NCI-H1930 (cell line): ENCODE measurements around the gene TDRKH.

Experiments
- DNase-seq, 2 experiments: peaks; one replicate each; lab custom pipeline; 2025; lab: John Stamatoyannopoulos, UW

TDRKH gene

GRCh38 chr1:151822404-151822803 lies 32.1 kb upstream of the TDRKH start:
- DNase-seq = no peak

DNA sequence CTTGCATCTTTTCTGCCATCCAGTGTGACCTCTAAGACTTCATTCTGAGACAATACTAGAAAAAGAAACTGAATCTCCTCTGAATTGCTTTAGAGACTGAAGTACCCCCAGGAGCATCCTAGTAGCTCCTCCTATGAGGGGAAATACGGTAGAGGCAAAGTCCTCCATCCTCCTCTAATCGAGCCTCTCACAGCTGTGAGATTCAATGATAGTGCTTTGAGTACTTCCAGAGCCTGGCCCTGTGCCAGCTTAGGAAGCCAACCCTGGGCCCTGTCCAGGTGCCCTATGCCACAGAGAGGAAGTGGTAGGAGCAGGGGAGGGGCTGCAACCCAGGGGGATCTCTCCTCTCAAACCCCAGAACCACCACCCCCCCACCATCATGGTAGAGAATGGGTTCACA lies 30.6 kb upstream of the TDRKH start:
- DNase-seq = no peak

GRCh38 chr1:151819976-151820623 lies 29.8 kb upstream of the TDRKH start:
- DNase-seq = no peak

DNA sequence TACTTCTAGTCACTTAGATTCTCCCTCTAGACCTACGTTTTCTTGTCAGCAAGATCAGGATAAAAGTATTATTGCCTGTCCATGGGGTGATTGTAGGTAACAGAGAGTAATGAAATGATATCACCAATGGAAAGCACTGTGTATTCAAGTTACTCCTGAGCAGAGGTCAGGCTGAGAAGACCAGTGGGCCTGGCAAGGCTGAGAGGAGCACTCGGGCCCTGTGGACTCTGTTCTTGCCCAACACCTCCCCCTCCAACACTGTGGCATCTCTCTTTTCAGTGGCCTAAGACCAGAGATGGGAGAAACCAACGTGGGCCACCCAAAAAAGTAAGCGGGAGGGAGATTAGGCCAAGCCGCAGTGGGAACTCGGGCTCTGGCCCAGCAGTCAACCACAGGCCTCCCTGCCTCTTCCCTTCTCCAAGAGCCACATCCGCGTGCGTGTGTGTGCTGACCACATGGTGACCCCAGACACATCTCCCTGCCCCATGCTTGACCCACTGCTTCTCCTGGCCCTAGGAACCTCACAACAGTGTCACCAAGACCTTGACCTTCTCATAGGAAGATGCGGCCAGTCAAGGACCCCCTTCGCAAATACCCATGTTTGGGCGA lies 29.0 kb upstream of the TDRKH start:
- no peak for DNase-seq

- no peak for DNase-seq
Observed at GRCh38 chr1:151817353-151817730, 27.0 kb upstream of the TDRKH start.

- no peak for DNase-seq
Observed at GRCh38 chr1:151816548-151817352, 26.4 kb upstream of the TDRKH start.

GRCh38 chr1:151815716-151816327 lies 25.5 kb upstream of the TDRKH start:
- no peak for DNase-seq

DNA sequence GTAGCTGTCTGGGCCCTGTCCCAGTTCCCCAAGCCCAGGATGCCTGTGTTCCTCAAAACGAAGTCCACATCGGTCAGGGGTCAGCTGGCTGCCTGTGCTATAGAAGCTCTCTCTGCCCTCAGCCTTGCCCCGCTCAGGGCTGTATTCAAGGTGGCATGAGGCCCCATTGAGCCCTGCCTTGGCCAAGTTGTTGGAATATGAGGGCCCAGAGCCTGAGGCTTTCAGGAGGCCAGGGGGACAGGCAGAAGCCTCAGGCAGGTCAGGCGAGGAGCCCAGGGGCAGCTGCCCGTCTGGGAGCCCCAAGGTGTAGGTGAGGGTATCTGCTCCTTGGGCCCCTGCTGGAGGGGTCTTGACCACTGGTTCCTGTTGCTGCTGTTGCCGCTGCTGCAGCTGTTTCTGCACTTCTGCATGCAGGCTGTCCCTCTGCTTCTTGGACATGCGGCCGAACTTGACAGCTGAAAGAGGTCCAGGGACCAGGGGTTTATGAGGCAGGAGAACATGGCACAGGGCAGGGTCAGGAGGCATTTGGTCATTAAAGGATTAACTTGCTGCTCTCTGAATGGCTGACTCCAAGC lies 24.8 kb upstream of the TDRKH start:
- no peak for DNase-seq

GRCh38 chr1:151814426-151814825 lies 24.1 kb upstream of the TDRKH start:
- no peak for DNase-seq

GRCh38 chr1:151813271-151813977 lies 23.1 kb upstream of the TDRKH start:
- DNase-seq = no peak

DNA sequence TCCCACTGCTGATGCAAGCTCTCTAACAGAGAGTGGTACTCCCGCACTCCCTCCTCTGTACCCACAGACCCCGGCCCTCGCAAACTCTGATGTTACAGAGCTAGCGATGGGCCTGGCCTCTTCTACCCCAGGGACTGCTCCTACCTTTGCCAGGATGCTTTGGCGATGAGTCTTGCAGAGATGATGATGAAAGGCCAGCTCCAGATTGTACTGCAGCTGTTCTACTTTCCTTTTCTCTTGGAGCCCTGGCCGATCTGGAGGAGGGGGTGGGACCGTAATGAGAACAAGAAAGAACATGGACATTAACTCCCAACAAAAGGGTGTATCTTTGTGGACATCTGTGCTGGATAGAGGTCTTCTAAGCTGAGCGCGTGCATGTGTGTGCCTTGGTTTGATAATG lies 20.9 kb upstream of the TDRKH start:
- DNase-seq = no peak

DNA sequence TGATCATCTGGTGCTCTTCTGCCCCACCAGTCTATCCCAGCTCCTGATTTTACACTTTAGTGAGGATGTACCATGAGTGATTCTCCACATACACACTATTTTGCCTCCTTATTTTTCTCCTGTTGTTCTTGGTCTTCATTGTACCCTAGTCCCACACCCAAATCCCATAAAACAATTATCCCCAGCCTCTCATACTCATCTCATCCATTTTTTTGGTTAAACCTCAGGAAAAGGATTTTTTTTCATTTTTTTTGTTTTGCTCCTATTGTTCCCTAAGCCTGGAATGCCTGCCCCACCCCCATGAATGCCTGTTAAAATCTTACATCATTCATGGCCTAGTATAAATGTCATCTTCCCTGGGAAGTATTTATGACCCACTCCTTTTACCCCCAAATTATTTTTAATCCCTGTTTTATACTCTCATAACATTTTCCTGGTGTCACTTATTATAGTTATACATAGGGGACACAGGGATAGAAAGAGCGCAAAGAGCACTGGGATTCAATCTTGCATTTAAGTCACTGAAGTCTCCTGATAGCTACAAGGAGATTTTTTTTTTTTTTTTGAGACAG lies 19.8 kb upstream of the TDRKH start:
- DNase-seq = no peak

DNA sequence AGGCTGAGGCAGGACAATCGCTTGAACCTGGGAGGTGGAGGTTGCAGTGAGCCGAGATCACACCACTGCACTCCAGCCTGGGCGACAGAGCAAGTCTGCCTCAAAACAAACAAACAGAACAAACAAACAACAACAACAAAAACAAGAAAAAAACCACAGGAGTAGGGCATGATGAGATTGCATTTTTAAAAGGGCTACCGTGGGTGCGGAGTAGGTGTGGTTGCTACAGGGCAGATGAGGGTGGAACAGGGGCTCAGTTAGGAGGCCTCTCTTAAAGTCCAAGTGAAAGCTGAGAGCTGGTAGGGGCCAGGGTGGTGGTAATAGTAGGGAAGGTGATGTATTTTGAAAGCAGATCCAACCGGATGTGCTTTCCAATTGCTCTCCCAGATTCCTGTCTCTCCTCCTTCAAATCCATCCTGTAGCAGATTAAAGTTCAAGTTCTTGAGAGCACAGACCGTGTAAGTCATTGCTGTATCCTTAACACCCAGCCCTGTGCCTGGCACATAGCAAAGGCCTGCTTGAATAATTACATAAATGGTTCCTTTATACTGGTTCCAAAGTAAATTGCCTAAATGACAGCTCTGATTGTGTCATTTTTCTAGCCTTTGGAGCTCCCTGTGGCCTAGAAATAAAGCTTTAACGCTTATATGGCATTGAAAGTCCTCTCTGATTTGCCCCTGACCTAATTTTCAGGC lies 19.1 kb upstream of the TDRKH start:
- no peak for DNase-seq

DNA sequence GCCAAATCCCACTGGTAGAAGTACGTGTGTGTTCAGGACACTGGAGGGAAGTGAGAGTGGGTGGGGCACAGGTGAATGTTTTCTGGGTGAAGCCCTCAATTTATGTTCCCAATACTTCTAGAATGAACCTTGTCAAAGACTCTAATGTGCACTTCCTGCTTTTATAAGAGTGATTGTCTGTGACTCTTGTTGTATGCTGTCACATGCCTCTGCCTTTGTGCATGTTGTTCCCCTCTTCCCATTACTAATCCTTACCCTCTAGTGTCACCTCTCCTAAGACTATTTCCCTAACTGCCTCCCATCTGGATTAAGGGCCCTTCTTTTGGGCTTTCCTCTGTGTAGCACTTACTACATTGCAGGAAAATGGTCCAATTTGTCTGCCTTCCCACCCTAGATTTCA lies 17.5 kb upstream of the TDRKH start:
- DNase-seq = no peak

DNA sequence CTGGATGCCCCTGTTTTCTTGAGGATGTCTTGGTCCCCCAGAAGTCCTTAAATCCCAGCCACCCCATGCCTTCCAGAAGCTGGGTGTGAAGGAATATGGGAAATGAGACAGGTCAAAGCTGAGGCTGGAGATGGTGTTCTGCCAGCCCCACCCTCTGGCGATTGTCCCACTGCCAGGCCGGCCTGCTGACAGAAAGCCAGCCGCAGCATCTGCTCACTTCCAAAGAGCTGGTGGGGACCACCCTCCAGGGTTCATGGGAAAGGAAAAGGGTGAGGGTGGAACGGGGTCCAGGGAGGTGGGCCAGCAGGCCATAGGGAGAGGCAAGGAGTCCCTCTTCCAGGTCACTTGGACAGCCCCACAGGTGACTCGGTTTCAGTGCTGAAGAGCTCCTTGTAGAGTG lies 16.8 kb upstream of the TDRKH start:
- DNase-seq = no peak

DNA sequence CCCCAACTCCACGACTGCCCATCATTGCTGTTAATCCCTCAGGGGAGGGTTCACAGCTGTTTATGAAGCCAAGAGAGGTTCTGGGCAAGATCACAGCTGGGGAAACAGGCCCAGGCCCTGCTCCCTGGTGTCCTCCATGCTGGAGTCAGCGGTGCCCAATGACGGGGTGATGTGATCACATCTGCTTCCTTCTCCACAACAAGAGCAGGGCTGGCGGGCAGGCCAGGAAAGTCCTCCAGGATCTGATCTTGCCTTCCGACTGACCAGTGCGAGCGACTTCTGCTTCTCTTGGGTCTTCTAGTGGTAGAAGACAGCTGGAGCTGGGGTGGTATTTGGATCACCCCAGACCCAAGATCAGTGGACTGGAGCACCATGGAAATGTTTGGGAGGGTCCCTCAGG lies 15.9 kb upstream of the TDRKH start:
- DNase-seq = no peak

GRCh38 chr1:151805066-151805820 lies 14.9 kb upstream of the TDRKH start, which contains the start of gene LINGO4:
Gene LINGO4, minus strand, starts transcription at chr1:151805419. Its CDS starts 2,715 bp downstream, at chr1:151802704.
- no peak for DNase-seq

DNA sequence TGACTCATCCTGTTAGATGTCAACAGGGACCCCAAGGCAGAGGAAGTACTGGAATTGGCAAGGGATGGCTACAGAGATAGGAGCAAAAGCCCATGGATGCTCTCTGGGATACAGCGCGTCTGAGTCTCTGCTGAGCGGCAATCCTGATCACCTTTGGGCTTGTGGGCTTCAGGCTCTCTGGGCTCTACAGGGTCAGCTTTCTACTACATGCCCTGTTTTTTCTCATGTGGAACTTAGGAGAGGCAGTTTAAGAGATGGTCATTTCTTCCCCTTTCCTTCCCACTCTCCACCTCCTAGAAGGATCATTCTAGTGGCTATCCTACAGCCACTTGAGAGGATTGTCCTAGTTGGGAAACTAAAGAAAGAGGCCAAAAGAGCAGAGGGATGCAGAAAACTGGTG lies 13.6 kb upstream of the TDRKH start:
- DNase-seq = no peak

DNA sequence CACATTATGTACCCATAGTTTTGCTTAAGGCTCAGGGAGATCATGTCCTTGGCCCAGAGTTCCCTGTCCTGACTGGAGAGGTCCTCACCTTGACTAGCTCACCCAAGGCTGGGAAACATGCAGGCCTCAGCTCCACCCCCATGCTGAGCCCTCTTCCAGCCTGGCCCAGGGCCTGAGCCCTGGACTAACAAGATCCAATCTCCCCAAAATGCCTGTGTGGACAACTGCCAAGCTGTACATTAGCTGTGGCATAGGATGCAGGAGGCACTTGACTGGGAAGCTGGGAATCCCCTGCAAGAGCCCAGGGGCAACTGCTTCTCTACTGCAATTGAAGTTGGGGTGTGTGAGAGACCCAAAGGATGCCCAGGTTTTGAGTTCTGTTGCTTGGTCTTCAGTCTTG lies 12.9 kb upstream of the TDRKH start:
- DNase-seq = no peak

DNA sequence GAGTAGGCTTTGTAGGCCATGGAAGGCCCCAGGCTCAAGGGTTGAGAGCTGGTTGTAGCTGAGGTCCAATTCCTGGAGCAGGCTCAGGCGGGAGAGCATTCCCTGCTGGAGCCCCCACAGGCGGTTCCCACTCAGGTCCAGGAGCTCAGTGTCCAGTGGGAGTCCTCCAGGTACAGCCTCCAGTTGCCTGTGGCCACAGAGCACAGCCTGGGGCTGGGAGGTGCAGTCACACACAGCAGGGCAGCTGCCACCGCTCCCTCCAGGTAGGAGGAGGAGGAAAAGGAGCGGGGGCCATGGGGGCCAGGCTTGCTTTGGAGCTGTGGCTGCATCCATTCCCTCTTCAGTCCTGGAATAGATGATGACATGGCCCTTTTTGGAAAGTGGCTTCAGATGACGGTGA lies 12.1 kb upstream of the TDRKH start:
- DNase-seq = no peak
